SKM-1 (cell line): ENCODE measurements around the gene TAL1.

ENCODE experiments used
- DNase-seq: peaks from one replicate; lab custom pipeline; 2025; ENCODE audit not compliant: unreplicated experiment; lab: John Stamatoyannopoulos, UW

Gene TAL1

DNA sequence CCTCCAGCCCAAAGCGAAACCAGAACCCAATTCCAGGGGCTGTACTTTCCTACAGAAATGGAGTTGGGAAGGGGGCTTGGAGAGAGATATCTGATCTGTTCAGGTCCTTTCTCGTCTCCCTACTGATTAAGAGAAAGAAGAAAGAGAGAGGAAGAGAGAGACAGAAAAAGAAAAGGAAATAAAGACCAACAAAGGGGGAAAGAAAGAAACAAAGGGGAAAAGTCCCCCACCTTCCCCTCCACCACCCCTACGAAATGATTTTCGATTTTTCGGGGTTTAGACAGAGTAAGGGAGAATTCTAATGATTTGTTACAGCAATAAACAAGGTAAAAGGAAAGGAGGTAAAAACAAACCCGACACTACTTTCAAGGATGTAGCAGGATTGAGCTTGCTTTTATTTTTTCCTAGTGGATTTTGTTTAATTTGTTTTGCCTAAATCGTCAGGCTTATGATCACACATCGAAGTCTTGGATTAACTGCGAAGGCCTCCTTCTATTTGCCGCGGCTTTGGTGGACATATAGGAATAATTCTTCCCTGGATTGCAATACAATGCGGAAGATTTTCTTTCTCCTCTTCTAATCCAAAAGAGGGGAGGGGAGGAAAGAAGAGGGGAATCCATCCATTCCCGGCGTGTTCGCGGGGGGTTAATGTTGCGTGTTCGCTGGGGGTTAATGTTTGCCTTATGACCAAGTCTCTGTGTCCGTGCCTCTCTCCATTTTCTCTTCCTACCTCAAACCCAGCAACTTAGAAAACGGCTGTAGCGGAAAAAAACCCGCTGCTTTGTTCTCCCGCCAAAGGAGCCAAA is 1.9 kb downstream of the TAL1 start:
- no peak for DNase-seq

GRCh38 chr1:47229031-47229885 is 2.8 kb downstream of the TAL1 start:
- no peak for DNase-seq

GRCh38 chr1:47228644-47229030 is 3.4 kb downstream of the TAL1 start:
- DNase-seq, result no peak

- no peak for DNase-seq
These were observed 4.4 kb downstream of the TAL1 start for GRCh38 chr1:47227341-47228232.

- no peak for DNase-seq
These were observed 5.2 kb downstream of the TAL1 start for GRCh38 chr1:47226839-47227215.

DNA sequence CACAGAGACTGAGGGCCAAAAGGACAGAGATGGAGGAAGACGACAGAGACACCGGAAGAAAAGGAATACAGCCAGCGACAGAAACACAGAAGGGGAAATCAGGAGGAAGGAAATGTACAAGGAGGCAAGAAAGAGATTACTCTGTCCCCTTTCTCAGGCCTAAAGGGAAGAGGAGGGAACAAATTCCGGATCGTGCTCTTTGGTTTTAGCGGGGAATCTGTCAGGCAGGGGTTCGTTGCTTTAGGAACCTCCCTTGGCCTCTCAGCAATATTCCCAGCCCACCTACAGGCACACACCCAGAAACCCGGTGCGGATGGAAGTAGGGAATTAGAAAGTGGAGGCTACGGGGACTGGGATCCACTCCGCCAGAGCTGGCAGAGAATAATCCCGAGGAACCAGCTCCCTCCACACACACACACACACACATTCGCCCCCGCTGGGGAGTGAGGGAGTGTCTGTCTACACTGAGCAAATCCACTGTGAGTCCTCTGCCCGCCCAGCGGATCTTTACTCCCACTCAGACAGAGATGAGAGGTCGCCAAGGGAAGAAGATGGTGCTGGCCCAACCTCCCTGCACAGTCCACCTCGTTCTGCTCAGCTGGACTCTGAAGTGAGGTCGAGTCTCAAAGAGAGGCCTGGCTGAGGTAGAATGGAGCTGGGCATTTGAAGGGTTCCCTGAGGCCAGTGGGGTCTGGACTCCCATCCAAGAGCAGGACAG is 5.7 kb downstream of the TAL1 start:
- DNase-seq, result no peak

GRCh38 chr1:47225430-47226100 is 6.5 kb downstream of the TAL1 start:
- no peak for DNase-seq

GRCh38 chr1:47224676-47225399 is 7.2 kb downstream of the TAL1 start:
- DNase-seq, result no peak

DNA sequence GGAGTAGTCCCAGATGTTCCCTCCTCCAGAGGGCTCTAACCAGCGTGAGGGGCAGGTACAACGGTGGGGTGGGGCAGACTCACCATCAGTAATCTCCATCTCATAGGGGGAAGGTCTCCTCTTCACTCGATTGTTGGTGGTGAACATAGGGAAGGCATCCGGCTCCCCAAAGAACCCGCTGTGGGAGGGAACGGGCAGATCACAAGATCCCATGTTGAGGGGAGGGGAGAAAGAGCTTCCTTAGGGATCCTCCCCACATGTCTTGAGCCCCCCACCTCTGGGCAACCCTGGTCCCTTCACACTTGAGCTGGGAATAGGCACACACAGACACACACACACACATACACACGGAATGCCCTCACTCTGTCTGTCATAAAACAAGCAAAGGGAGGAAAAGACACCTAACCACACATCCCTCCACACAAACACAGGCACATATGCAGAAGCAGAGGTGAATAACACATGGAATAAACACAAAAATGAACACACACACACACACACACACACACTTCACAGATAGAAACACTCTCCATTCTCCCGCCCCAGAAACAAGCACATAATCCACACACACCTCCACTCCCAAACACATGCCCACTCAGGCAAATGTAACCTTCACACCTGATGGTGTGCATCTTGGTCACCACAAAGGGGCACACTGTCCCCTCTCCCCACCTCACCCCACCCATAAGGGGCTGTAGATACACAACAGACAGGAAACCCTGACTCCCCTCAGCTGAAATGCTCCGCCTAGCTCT is 7.9 kb downstream of the TAL1 start:
- DNase-seq, result no peak

- no peak for DNase-seq
These were observed 8.7 kb downstream of the TAL1 start for GRCh38 chr1:47223174-47223920.

DNA sequence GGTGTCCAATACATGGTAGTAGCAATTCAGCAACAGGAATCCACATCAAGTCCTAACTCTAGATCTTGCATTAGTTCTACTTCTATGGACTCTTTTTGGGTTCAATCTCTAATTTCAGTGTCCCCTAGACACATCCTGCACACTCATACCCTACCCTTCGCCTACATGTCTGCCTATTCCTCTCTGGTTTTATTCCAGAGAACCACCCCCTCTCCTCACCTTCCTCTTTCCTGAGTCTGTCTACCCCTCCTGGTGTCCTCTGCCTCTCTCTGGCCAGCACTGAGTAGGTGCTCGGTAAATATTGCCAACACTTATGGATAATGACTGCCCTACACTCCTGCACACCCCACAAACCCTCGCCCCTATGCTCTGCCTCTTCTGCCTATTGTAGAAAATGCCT is 9.5 kb downstream of the TAL1 start:
- no peak for DNase-seq

- no peak for DNase-seq
These were observed 12.3 kb downstream of the TAL1 start for GRCh38 chr1:47219590-47220220.

GRCh38 chr1:47219001-47219400 is 13.0 kb downstream of the TAL1 start:
- no peak for DNase-seq

GRCh38 chr1:47216278-47217059 is 15.6 kb downstream of the TAL1 start:
- no peak for DNase-seq

DNA sequence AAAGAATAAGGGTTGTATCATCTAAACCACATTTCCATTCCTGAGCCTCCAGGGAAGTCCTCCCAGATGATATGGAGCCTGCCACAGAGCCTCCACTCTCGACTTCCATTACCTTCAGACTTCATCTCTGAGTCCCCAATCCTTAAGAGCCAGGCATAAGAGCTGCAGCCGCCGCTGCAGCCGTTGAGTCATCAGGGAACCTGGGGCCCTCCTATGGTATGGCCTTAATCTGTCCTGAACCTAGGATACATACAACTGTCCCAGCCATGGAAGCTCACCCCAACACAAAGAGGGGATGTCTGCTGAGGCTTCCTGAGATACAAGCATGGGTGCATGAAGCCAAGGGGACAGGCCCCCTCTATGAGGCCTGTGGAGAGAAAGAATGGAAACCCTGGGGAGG is 16.3 kb downstream of the TAL1 start:
- no peak for DNase-seq

GRCh38 chr1:47214549-47214948 is 17.5 kb downstream of the TAL1 start:
- no peak for DNase-seq
